PC-3 (cell line): ENCODE data around the gene PGF. TPM values are rescaled to one million over a fixed set of nuclear protein-coding genes. Genes with fewer than 3 reads are reported as not detected.
A peak's percentile ranks its signal among the peaks of the same experiment; 100 is the strongest.

Experiments used
- ATAC-seq: fragments of 200-7000 bp; cut with Tn5 transposase; 2 replicates; pipeline ENCODE4 v1.9.1; 2020; ENCODE audit warnings: mild to moderate bottlenecking, moderate library complexity
- BruUV-seq: library from RNA; stranded (reverse); fragments of 400-500 nt; replicated peaks from 2 replicates; lab custom pipeline; 2021; lab: Mats Ljungman, UMichigan
- CTCF ChIA-PET: fragments of 300-600 bp; sonication (Branson Sonifier 250); formaldehyde crosslinking; loops from one replicate; lab custom pipeline; 2022; ENCODE audit warnings: antibody characterized with exemption; lab: Charles Lee
- POLR2A ChIA-PET: fragments of 300-600 bp; sonication (Branson Sonifier 250); formaldehyde crosslinking; loops from one replicate; lab custom pipeline; 2022; ENCODE audit warnings: antibody characterized with exemption; ENCODE audit not compliant: unreplicated experiment; lab: Charles Lee
- DNase-seq: peaks from one replicate; pipeline ENCODE4 v3.0.0-alpha.2; 2015
- H2AFZ ChIP-seq: fragments of 300-600 bp; sonication (generic); 2 replicates; pipeline ENCODE4 v1.6.0; 2016; ENCODE audit warnings: antibody characterized with exemption, low read length
- H3F3A ChIP-seq: fragments of 300-600 bp; sonication (generic); one replicate; pipeline ENCODE4 v1.6.0; 2017; ENCODE audit warnings: antibody characterized with exemption, low read length, control low read depth, mild to moderate bottlenecking; ENCODE audit not compliant: unreplicated experiment
- H3K27ac ChIP-seq: fragments of 300-600 bp; sonication (generic); 2 replicates; pipeline ENCODE4 v1.5.1; 2016; ENCODE audit warnings: mild to moderate bottlenecking, low read length
- H3K27me3 ChIP-seq: fragments of 300-600 bp; sonication (generic); 2 replicates; pipeline ENCODE4 v1.6.1; 2016; ENCODE audit warnings: low read length, mixed read lengths
- H3K36me3 ChIP-seq: fragments of 300-600 bp; sonication (generic); 2 replicates; pipeline ENCODE4 v1.6.1; 2016; ENCODE audit warnings: low read depth, mixed run types, low read length, mixed read lengths
- H3K4me1 ChIP-seq: fragments of 300-600 bp; sonication (generic); 2 replicates; pipeline ENCODE4 v1.5.1; 2016; ENCODE audit warnings: low read length; ENCODE audit not compliant: insufficient read depth
- H3K4me2 ChIP-seq: fragments of 300-600 bp; sonication (generic); 2 replicates; pipeline ENCODE4 v1.6.0; 2016; ENCODE audit warnings: low read length
- H3K4me3 ChIP-seq: fragments of 300-600 bp; sonication (generic); 2 replicates; pipeline ENCODE4 v1.5.1; 2016; ENCODE audit warnings: mild to moderate bottlenecking, low read length, mixed read lengths
- H3K79me2 ChIP-seq: fragments of 300-600 bp; sonication (generic); 2 replicates; pipeline ENCODE4 v1.6.1; 2017; ENCODE audit warnings: low read length, mixed read lengths
- H3K9ac ChIP-seq: fragments of 300-600 bp; sonication (generic); 2 replicates; pipeline ENCODE4 v1.6.0; 2016; ENCODE audit warnings: mild to moderate bottlenecking, low read length
- H3K9me2 ChIP-seq: fragments of 300-600 bp; sonication (generic); replicated peaks from 2 replicates; pipeline ENCODE4 v1.6.1; 2016; ENCODE audit warnings: mixed run types, low read length, mixed read lengths
- H3K9me3 ChIP-seq: fragments of 300-600 bp; sonication (generic); 2 replicates; pipeline ENCODE4 v1.6.1; 2016; ENCODE audit warnings: low read length, mixed read lengths
- H4K20me1 ChIP-seq: fragments of 300-600 bp; sonication (generic); 2 replicates; pipeline ENCODE4 v1.6.1; 2016; ENCODE audit warnings: low read length, mixed read lengths
- CTCF ChIP-seq: fragments of 300-600 bp; sonication (generic); conservative IDR thresholded peaks from 2 replicates; pipeline ENCODE4 v1.5.1; 2017; ENCODE audit warnings: antibody characterized with exemption, low read depth, mild to moderate bottlenecking, low read length
- EZH2 ChIP-seq: fragments of 300-600 bp; sonication (generic); IDR thresholded peaks from one replicate; pipeline ENCODE4 v1.6.1; 2017; ENCODE audit warnings: antibody characterized with exemption, mild to moderate bottlenecking, low read length; ENCODE audit not compliant: unreplicated experiment
- EZH2phosphoT487 ChIP-seq: fragments of 300-600 bp; sonication (generic); IDR thresholded peaks from 2 replicates; pipeline ENCODE4 v1.6.1; 2018; ENCODE audit warnings: mild to moderate bottlenecking, antibody characterized with exemption, low read length, borderline replicate concordance
- intact Hi-C: fragments of 100-400 bp; cut with micrococcal nuclease; formaldehyde crosslinking; loops from 2 replicates; pipeline ENCODE4 v1.9.0; 2023
- total RNA-seq: library from RNA; depleted of rRNA; stranded (reverse); fragments of >200 nt; gene quantifications from 2 replicates; pipeline ENCODE4 v1.2.3, GENCODE V29; 2014

The PGF gene
- total RNA-seq, 1 experiment from 2014 or later = 0.26 TPM

GRCh38 chr14:74979442-74980397 lies 24.3 kb upstream of the PGF start:
- H3K9me3 ChIP-seq = no peaks in the 10 kb centered on the region
- BruUV-seq = no TSS peak
- TF ChIP-seq CTCF = no peak
- no peak for TF ChIP-seq EZH2
- no peak for TF ChIP-seq EZH2phosphoT487
- peak overlapping the region; percentile 48 for H3K27ac ChIP-seq
- H3K36me3 ChIP-seq = no peaks in the 10 kb centered on the region
- no peaks in the 10 kb centered on the region for H3K27me3 ChIP-seq
- H3K4me1 ChIP-seq = peaks cover 54% of the 10 kb centered on the region
- no peak overlapping the region for H3K4me3 ChIP-seq
- intact Hi-C loops = no loop called here
- DNase-seq (peak; percentile 37), ATAC-seq (no peak)
- H3F3A ChIP-seq = no peaks in the 10 kb centered on the region
- peak overlapping the region; percentile 21 for H3K4me2 ChIP-seq
- ChIA-PET POLR2A (no interaction called here), CTCF (no interaction called here)
- no peak overlapping the region for H3K9ac ChIP-seq
- no peaks in the 10 kb centered on the region for H3K79me2 ChIP-seq
- H2AFZ ChIP-seq = no peak overlapping the region
- H3K9me2 ChIP-seq = no peaks in the 10 kb centered on the region
- no peaks in the 10 kb centered on the region for H4K20me1 ChIP-seq

- H3F3A ChIP-seq = no peaks in the 10 kb centered on the region
These were observed 23.6 kb upstream of the PGF start for GRCh38 chr14:74979029-74979428.

More at GRCh38 chr14:74979029-74979428, 23.6 kb upstream of the PGF start:
- no TSS peak for BruUV-seq
- peaks cover 54% of the 10 kb centered on the region for H3K4me1 ChIP-seq
- H3K9ac ChIP-seq = no peak overlapping the region
- no peak overlapping the region for H3K4me3 ChIP-seq
- H3K79me2 ChIP-seq = no peaks in the 10 kb centered on the region
- H2AFZ ChIP-seq = no peak overlapping the region
- no peaks in the 10 kb centered on the region for H3K27me3 ChIP-seq
- DNase-seq = peak; percentile 40
- no peak for ATAC-seq
- no peaks in the 10 kb centered on the region for H3K36me3 ChIP-seq
- CTCF ChIA-PET = no interaction called here
- H3K9me2 ChIP-seq = no peaks in the 10 kb centered on the region
- peak overlapping the region; percentile 21 for H3K4me2 ChIP-seq
- H3K27ac ChIP-seq = peak overlapping the region; percentile 48
- POLR2A ChIA-PET = interaction anchor here (0.6 kb wide), 1 partner anchor 91 kb away, joined by 11 read pairs; the partner anchor contains the start of gene ZC2HC1C
- intact Hi-C loops = no loop called here
- no peaks in the 10 kb centered on the region for H3K9me3 ChIP-seq
- no peak for TF ChIP-seq CTCF
- TF ChIP-seq EZH2phosphoT487 = no peak
- no peak for TF ChIP-seq EZH2
- H4K20me1 ChIP-seq = no peaks in the 10 kb centered on the region
